Measurements from ENCODE around the gene MYLK3. TPM values are rescaled to one million over a fixed set of nuclear protein-coding genes. Genes with fewer than 3 reads are reported as not detected.
A peak's percentile ranks its signal among the peaks of the same experiment; 100 is the strongest.
"Not testable (repeated sequence)": the region's sequence is repeated elsewhere in the genome, so short reads cannot be mapped to it uniquely, and the experiment has no call there.

The MYLK3 gene
- total RNA-seq = 3.1 TPM
- polyA plus RNA-seq = 0.13 TPM

DNA sequence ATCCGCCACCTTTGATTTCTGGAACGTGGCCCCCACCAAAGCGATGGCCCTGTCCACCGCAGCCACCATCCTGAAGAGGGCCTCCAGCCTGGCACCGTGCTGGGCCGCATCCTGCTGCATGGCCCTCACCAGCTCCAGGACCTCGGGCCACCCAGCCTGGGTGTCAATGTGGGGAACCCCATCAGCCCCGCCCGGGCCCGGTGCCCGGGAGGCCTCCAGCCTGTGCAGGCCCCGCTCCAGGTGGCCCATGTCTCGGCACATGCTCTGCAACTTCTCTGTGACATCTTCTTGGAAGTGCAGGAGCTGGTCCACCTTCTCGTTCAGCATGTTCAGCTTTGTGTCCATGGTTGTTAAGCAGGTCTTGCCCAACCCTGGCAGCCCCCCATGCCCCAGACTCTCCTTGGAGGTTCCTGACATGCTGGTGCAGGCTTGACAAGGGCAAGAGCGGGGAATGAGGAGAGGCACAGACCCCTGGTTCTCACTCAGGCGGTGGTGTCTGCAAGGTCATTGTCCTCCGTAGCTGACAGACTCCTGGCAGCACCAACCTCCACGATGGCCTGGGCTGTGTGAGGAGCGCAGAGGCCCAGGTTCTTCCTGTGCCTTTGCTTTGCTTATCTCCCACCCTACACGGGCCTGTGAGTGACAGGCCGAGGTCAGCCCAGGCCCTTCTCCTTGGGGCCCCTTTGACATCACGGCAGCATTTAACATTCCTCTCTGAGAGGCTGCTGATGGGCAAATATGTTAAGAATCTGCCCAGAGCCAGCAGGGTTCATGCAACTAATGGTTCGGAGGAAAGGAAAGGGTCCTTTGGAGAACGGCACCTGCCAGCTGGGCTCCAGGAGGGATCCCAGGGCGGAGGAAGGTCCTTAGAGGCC is at the start of gene MYLK3:
Gene MYLK3, minus strand, starts transcription at position 568 of the 875 bp plus-strand sequence. Its CDS starts 151 bp downstream, at position 417.
- Histone ChIP-seq H3K27ac (ENCODE audit: low read depth) (no peak within 1 kb of the TSS), H3K4me1 (ENCODE audit: insufficient read depth) (no peaks in the 10 kb centered on the region), H3K4me3 (ENCODE audit: low read depth, low read length) (no peak within 1 kb of the TSS), H3K36me3 (ENCODE audit: insufficient read depth) (no peaks in the 10 kb centered on the region)
- no peak for DNase-seq (ENCODE audit: extremely low spot score)
- WGBS = 74% methylated on average over 25 of the region's 25 CpGs

- H3K4me3 ChIP-seq (ENCODE audit: low read depth, low read length) = no peak overlapping the region
- no peaks in the 10 kb centered on the region for H3K36me3 ChIP-seq (ENCODE audit: insufficient read depth)
- no peaks in the 10 kb centered on the region for H3K4me1 ChIP-seq (ENCODE audit: insufficient read depth)
- no peak overlapping the region for H3K27ac ChIP-seq (ENCODE audit: low read depth)
- no peak for DNase-seq (ENCODE audit: extremely low spot score)
- 91% methylated on average over 4 of the region's 4 CpGs for WGBS
Measured at GRCh38 chr16:46797501-46797900, 49.4 kb upstream of the MYLK3 start.

DNA sequence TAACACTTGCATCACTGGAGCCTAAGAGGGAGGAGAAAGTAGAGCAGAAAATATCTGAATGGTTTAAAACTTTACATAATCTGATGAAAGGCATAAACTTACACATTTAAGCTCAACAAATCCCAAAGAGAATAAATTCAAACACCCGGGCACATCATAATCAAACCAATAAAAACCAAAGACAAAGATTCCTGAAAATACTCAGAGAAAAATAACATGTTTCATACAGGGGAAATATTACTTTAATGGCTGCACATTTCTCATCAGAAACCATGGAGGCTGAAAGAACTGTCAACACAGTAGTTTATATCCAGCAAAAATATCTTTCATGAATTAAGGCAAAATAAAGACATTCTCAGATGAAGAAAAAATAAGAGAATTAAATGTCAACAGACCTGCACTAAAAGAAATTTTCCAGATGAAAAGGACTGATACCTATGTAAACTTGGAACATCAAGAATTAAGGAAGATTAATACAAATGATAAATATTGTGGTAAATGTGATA is 48.7 kb upstream of the MYLK3 start:
- H3K27ac ChIP-seq (ENCODE audit: low read depth) = no peak overlapping the region
- no peak overlapping the region for H3K4me3 ChIP-seq (ENCODE audit: low read depth, low read length)
- no peaks in the 10 kb centered on the region for H3K36me3 ChIP-seq (ENCODE audit: insufficient read depth)
- no peak for DNase-seq (ENCODE audit: extremely low spot score)
- H3K4me1 ChIP-seq (ENCODE audit: insufficient read depth) = no peaks in the 10 kb centered on the region
- WGBS = 95% methylated on average over 1 of the region's 1 CpG

DNA sequence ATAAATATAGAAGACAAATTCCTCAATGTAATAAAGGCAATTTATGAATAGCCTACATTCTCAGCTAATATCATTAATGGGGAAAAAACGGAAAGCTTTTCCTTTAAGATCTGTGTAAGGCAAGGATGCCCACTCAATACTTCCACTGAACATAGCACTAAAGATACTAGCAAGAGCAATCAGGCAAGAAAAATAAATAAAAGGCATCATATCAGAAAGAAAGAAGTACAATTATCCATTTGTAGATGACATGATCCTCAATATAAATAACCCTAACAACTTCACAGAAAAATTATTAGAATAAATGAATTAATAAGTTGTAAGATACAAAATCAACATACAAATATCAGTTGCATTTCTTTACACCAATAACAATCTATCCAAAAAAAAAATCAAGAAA is 45.7 kb upstream of the MYLK3 start:
- WGBS = 99% methylated on average over 1 of the region's 1 CpG
- Histone ChIP-seq H3K27ac (ENCODE audit: low read depth) (no peak overlapping the region), H3K4me1 (ENCODE audit: insufficient read depth) (no peaks in the 10 kb centered on the region), H3K4me3 (ENCODE audit: low read depth, low read length) (no peak overlapping the region), H3K36me3 (ENCODE audit: insufficient read depth) (no peaks in the 10 kb centered on the region)
- no peak for DNase-seq (ENCODE audit: extremely low spot score)

DNA sequence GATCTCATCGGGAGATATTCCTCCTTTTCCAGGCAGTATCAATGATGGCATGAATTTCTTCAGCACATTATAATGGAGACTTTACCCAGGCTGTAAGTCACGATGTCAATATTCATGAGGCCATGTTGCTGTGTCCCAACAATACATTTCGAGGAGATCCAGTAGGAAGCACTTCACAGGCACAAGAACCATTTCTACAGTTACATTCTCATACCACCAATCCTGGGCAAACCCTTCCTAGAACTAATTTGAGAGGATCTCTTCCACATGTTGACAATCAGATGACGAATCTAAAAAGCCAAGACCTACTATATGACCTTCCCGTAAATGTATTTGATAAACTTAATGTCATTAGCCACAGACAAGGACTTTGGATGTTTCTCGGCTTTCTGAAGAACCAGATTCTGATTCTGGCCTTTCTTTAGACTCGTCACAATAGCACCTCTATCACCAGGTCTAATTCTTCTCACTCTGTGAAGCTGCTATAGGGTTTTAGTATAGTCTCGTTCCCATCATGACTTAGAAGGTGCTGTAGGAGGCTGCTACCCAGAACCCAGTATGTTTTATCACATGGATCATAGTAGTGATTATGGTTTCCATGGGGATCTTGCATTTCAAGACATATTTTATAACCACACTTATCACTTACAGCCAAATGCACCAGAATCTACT is 42.6 kb upstream of the MYLK3 start:
- Histone ChIP-seq H3K4me1 (ENCODE audit: insufficient read depth) (no peaks in the 10 kb centered on the region), H3K4me3 (ENCODE audit: low read depth, low read length) (no peak overlapping the region), H3K36me3 (ENCODE audit: insufficient read depth) (no peaks in the 10 kb centered on the region), H3K27ac (ENCODE audit: low read depth) (no peak overlapping the region)
- no peak for DNase-seq (ENCODE audit: extremely low spot score)
- WGBS = 87% methylated on average over 8 of the region's 8 CpGs

GRCh38 chr16:46789499-46790414 is 41.6 kb upstream of the MYLK3 start:
- Histone ChIP-seq H3K4me1 (ENCODE audit: insufficient read depth) (no peaks in the 10 kb centered on the region), H3K36me3 (ENCODE audit: insufficient read depth) (no peaks in the 10 kb centered on the region), H3K4me3 (ENCODE audit: low read depth, low read length) (peak overlapping the region; percentile 53), H3K27ac (ENCODE audit: low read depth) (no peak overlapping the region)
- no peak for DNase-seq (ENCODE audit: extremely low spot score)
- WGBS = 10% methylated on average over 43 of the region's 43 CpGs

DNA sequence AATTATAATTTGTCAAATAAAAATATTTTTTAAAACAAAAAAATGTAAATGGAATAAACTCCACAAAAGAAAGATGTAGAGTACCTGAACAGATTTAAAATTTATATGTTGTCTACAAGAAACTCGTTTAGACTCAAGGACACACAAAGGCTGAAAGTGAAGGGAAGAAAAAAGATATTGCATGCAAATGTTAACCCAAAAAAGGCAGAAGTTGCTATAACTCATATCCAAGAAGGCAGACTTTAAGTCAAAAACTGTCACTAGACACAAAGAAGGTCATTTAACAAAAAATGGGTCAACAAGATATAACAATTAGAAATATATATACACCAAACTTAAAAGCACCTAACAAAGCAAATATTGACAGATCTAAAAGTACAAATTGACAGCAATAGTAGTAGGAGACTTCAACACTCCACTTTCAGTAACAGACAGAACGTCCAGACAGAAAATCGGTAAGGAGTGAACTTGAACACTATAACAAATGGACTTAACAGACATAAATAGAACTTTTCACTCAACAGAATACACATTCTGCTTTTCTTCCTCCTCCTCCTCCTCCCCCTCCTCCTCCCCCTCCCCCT is 40.8 kb upstream of the MYLK3 start:
- H3K4me1 ChIP-seq (ENCODE audit: insufficient read depth) = no peaks in the 10 kb centered on the region
- 80% methylated on average over 3 of the region's 3 CpGs for WGBS
- no peak overlapping the region for H3K4me3 ChIP-seq (ENCODE audit: low read depth, low read length)
- no peaks in the 10 kb centered on the region for H3K36me3 ChIP-seq (ENCODE audit: insufficient read depth)
- DNase-seq (ENCODE audit: extremely low spot score) = no peak
- H3K27ac ChIP-seq (ENCODE audit: low read depth) = no peak overlapping the region

DNA sequence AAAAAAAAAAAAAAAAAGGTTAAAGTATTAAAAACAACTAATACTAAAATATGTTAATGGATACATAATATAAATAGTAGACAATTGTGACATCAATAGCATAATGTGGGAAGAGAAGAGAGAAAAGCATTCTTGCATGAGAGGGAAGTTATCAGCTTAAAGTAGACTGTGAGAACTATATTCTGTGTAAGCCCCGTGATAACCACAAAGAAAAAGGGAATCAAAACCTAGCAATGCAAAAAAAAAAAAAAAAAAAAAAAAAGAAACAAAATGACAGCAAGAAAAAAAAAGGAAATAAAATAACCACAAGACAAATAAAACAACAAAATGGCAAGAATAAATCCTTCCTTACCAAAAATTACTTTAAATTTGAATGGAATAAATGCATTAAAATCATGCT is 39.8 kb upstream of the MYLK3 start:
- WGBS = 96% methylated on average over 1 of the region's 1 CpG
- H3K27ac ChIP-seq (ENCODE audit: low read depth) = no peak overlapping the region

DNA sequence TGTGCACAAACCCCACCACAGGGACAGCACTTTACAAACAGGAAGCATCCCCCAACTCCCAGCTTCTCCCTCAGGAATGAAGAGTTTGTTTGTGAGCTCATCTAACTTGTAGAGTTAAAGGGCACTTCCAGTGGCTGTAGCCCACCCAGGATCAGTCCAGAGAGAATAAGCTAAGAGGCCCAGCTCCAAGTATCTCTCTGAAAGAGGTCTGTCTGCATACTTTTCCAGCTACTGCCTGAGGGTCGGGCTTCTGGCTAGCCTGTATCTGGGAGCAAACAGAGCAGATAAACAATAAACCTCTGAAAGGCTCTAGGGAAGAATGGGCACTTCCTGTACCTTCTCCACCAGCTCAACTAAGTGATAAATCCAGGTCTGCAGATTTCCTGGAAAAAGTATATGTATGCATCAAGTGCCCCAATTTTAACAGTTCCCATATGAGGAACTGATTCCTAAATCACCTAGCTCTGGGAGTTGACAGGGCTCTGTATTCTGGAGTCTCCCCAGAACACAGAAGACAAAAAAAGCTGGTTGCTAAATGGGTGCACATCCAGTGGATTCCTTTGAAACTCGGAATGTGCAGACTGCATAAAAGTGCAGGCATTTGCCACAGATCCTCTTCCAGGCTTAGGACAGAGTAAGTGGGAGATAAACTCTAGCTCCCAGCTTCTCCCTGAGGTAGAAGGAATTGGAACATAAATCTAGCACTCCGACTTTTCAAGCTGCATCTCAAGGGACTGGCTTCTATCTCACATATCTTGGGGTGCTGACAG is 37.1 kb upstream of the MYLK3 start:
- no peaks in the 10 kb centered on the region for H3K4me1 ChIP-seq (ENCODE audit: insufficient read depth)
- no peak overlapping the region for H3K27ac ChIP-seq (ENCODE audit: low read depth)
- no peaks in the 10 kb centered on the region for H3K36me3 ChIP-seq (ENCODE audit: insufficient read depth)
- DNase-seq (ENCODE audit: extremely low spot score) = no peak
- WGBS = 16% methylated on average over 3 of the region's 3 CpGs
- H3K4me3 ChIP-seq (ENCODE audit: low read depth, low read length) = no peak overlapping the region

More for the DNA sequence above, 39.8 kb upstream of the MYLK3 start:
- no peak overlapping the region for H3K4me3 ChIP-seq (ENCODE audit: low read depth, low read length)
- no peaks in the 10 kb centered on the region for H3K36me3 ChIP-seq (ENCODE audit: insufficient read depth)
- no peak for DNase-seq (ENCODE audit: extremely low spot score)
- H3K4me1 ChIP-seq (ENCODE audit: insufficient read depth) = no peaks in the 10 kb centered on the region

DNA sequence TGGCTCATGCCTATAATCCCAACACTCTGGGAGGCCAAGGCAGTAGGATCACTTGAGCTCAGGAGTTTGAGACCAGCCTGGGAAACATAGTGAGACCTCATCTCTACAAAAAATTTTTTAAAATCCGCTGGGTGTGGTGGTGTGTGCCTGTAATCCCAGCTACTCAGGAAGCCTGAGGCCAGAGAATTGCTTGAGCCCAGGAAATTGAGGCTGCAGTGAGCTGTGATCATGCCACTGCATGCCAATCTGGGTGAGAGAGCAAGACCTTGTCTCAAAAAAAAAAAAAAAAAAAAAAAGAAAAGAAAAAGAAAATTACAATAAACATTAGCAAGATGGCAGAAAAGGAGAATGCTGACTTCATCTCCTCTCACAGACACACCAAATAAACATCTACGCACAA is 36.4 kb upstream of the MYLK3 start:
- H3K27ac ChIP-seq (ENCODE audit: low read depth); H3K4me3 ChIP-seq (ENCODE audit: low read depth, low read length); H3K36me3 ChIP-seq (ENCODE audit: insufficient read depth); DNase-seq (ENCODE audit: extremely low spot score); H3K4me1 ChIP-seq (ENCODE audit: insufficient read depth): not testable (repeated sequence)
- 63% methylated on average over 2 of the region's 2 CpGs for WGBS

GRCh38 chr16:46783800-46784199 is 35.7 kb upstream of the MYLK3 start:
- DNase-seq (ENCODE audit: extremely low spot score) = no peak
- 95% methylated on average over 4 of the region's 4 CpGs for WGBS
- H3K4me1 ChIP-seq (ENCODE audit: insufficient read depth) = no peaks in the 10 kb centered on the region
- no peaks in the 10 kb centered on the region for H3K36me3 ChIP-seq (ENCODE audit: insufficient read depth)
- no peak overlapping the region for H3K4me3 ChIP-seq (ENCODE audit: low read depth, low read length)
- H3K27ac ChIP-seq (ENCODE audit: low read depth) = no peak overlapping the region

DNA sequence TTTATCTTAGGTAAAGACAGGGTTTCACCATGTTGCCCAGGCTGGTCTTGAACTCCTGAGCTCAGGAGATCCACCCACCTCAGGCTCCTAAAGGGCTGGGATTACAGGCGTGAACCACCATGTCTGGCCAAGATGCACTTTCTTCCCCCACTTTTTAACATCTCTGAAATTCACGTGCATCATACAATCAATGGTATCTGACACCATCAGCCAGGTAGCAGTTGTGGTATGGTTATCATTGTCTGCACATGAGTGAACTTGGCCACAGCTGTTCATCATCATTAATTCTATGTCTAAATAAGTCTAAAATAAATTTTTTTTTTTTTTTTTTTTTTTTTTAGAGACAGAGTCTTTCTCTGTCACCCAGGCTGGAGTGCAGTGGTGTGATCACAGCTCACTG is 34.2 kb upstream of the MYLK3 start:
- H3K4me1 ChIP-seq (ENCODE audit: insufficient read depth) = no peaks in the 10 kb centered on the region
- no peaks in the 10 kb centered on the region for H3K36me3 ChIP-seq (ENCODE audit: insufficient read depth)
- WGBS = 91% methylated on average over 2 of the region's 2 CpGs
- H3K4me3 ChIP-seq (ENCODE audit: low read depth, low read length) = no peak overlapping the region
- no peak for DNase-seq (ENCODE audit: extremely low spot score)
- H3K27ac ChIP-seq (ENCODE audit: low read depth) = no peak overlapping the region

All from urinary bladder (tissue), 4 donors.